SU-DHL-6 (cell line): ENCODE results near the gene HIVEP2.

Experiments
- H2AFZ ChIP-seq: fragments of 200-600 bp; sonication (generic); 2 replicates; pipeline ENCODE4 v1.6.1; 2014; ENCODE audit warnings: low read depth, mild to moderate bottlenecking, moderate library complexity, mixed read lengths, antibody characterized with exemption, low read length; ENCODE audit not compliant: severe bottlenecking
- H3F3A ChIP-seq: fragments of 200-600 bp; shearing (Covaris generic); 2 replicates; pipeline ENCODE4 v1.6.0; 2016; ENCODE audit warnings: antibody characterized with exemption, mild to moderate bottlenecking; ENCODE audit not compliant: insufficient read depth
- H3K27ac ChIP-seq: fragments of 200-600 bp; sonication (generic); 2 replicates; pipeline ENCODE4 v1.5.1; 2016; ENCODE audit warnings: low read depth, mild to moderate bottlenecking, low read length, moderate library complexity, mixed read lengths
- H3K27me3 ChIP-seq: fragments of 200-600 bp; sonication (generic), shearing (Covaris generic); 2 replicates; pipeline ENCODE4 v1.6.0; 2014; ENCODE audit warnings: mild to moderate bottlenecking, low read length
- H3K36me3 ChIP-seq: fragments of 200-600 bp; sonication (generic); 2 replicates; pipeline ENCODE4 v1.6.1; 2014; ENCODE audit warnings: mild to moderate bottlenecking, low read length, mixed read lengths
- H3K4me2 ChIP-seq: fragments of 300-600, 200-600 bp; shearing (Covaris generic), sonication (generic); 2 replicates; pipeline ENCODE4 v1.6.0; 2014; ENCODE audit warnings: low read length, low read depth, mild to moderate bottlenecking; ENCODE audit not compliant: poor library complexity, severe bottlenecking
- H3K4me3 ChIP-seq: fragments of 200-600 bp; sonication (generic); 2 replicates; pipeline ENCODE4 v1.5.1; 2014; ENCODE audit warnings: antibody characterized with exemption, low read length, mild to moderate bottlenecking, mixed read lengths; ENCODE audit not compliant: insufficient read depth, poor library complexity, severe bottlenecking
- H3K79me2 ChIP-seq: fragments of 200-600 bp; sonication (generic); 2 replicates; pipeline ENCODE4 v1.6.1; 2014; ENCODE audit warnings: mild to moderate bottlenecking, low read length, moderate library complexity; ENCODE audit not compliant: insufficient read depth
- H3K9ac ChIP-seq: fragments of 200-600 bp; sonication (generic); 2 replicates; pipeline ENCODE4 v1.7.0; 2014; ENCODE audit warnings: mild to moderate bottlenecking, low read length
- H3K9me2 ChIP-seq: fragments of 200-600 bp; sonication (generic); replicated peaks from 2 replicates; pipeline ENCODE4 v1.6.1; 2014; ENCODE audit warnings: low read length; ENCODE audit not compliant: insufficient read depth
- H3K9me3 ChIP-seq: fragments of 200-600 bp; sonication (generic); 2 replicates; pipeline ENCODE4 v1.6.1; 2014; ENCODE audit warnings: low read length, mixed read lengths; ENCODE audit not compliant: insufficient read depth
- H4K20me1 ChIP-seq: fragments of 200-600 bp; sonication (generic); 2 replicates; pipeline ENCODE4 v1.6.1; 2014; ENCODE audit warnings: low read depth, mild to moderate bottlenecking, antibody characterized with exemption, low read length, moderate library complexity, mixed read lengths
- EZH2phosphoT487 ChIP-seq: fragments of 200-600 bp; sonication (generic), shearing (Covaris generic); conservative IDR thresholded peaks from 2 replicates; pipeline ENCODE4 v1.6.1; 2018; ENCODE audit warnings: mild to moderate bottlenecking, antibody characterized with exemption, low read length, moderate library complexity, mixed read lengths
- TF ChIP-seq, protein P1 (sequence below): fragments of 200-600 bp; sonication (generic); IDR thresholded peaks from one replicate; pipeline ENCODE4 v1.5.1; 2017; ENCODE audit warnings: antibody characterized with exemption, mild to moderate bottlenecking, low read length, moderate library complexity; ENCODE audit not compliant: insufficient read depth, poor library complexity, severe bottlenecking

The HIVEP2 gene

GRCh38 chr6:142926177-142926493 is 18.8 kb downstream of the HIVEP2 start:
- TF ChIP-seq, protein P1, sequence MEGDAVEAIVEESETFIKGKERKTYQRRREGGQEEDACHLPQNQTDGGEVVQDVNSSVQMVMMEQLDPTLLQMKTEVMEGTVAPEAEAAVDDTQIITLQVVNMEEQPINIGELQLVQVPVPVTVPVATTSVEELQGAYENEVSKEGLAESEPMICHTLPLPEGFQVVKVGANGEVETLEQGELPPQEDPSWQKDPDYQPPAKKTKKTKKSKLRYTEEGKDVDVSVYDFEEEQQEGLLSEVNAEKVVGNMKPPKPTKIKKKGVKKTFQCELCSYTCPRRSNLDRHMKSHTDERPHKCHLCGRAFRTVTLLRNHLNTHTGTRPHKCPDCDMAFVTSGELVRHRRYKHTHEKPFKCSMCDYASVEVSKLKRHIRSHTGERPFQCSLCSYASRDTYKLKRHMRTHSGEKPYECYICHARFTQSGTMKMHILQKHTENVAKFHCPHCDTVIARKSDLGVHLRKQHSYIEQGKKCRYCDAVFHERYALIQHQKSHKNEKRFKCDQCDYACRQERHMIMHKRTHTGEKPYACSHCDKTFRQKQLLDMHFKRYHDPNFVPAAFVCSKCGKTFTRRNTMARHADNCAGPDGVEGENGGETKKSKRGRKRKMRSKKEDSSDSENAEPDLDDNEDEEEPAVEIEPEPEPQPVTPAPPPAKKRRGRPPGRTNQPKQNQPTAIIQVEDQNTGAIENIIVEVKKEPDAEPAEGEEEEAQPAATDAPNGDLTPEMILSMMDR: no peak
- no peak for TF ChIP-seq EZH2phosphoT487
- H4K20me1 ChIP-seq: peaks cover 22% of the 10 kb centered on the region
- no peak overlapping the region for H3K4me3 ChIP-seq
- peak overlapping the region; percentile 56 for H2AFZ ChIP-seq
- H3K79me2 ChIP-seq: no peaks in the 10 kb centered on the region; the same call in 1 of the 2 replicates
- no peaks in the 10 kb centered on the region for H3K36me3 ChIP-seq
- peak overlapping the region; percentile 74 for H3K4me2 ChIP-seq
- H3K27me3 ChIP-seq: no peaks in the 10 kb centered on the region
- no peak overlapping the region for H3K27ac ChIP-seq
- peaks cover 6% of the 10 kb centered on the region; the same call in 1 of the 2 replicates for H3F3A ChIP-seq
- no peaks in the 10 kb centered on the region for H3K9me2 ChIP-seq
- H3K9me3 ChIP-seq: no peaks in the 10 kb centered on the region
- H3K9ac ChIP-seq: peak overlapping the region; percentile 46

DNA sequence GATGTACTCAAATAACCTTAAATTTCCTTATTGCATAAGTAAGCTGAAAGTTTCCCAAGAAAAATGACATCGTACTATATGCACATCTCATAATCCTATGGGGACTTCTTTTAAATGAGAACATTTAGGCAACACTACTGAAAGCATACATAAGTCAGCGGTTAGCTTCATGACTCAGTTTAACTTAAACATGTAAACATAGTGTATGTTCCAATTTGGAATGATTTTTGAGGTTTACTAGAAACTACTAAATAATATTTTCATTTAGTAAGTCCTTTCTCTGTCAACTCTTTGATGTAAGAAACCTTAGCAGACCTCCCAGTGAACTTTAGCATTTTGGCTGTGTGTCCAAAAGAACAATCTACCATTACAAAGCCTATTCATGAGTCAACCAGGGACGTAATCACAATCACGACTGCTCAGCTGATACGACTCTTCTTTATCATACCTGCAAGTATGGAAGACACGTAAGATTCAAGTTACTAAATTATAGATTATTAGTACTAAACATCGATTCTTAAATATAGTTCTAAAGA is 19.3 kb downstream of the HIVEP2 start:
- Histone ChIP-seq H3F3A (peaks cover 6% of the 10 kb centered on the region; the same call in 1 of the 2 replicates), H4K20me1 (peaks cover 18% of the 10 kb centered on the region; the same call in 1 of the 2 replicates), H3K9me3 (no peaks in the 10 kb centered on the region), H3K79me2 (no peaks in the 10 kb centered on the region; the same call in 1 of the 2 replicates), H3K4me2 (no peak overlapping the region), H3K27ac (no peak overlapping the region), H3K36me3 (no peaks in the 10 kb centered on the region), H2AFZ (no peak overlapping the region), H3K4me3 (no peak overlapping the region), H3K9ac (no peak overlapping the region), H3K27me3 (no peaks in the 10 kb centered on the region), H3K9me2 (no peaks in the 10 kb centered on the region)
- TF ChIP-seq, protein P1: no peak
- no peak for TF ChIP-seq EZH2phosphoT487

DNA sequence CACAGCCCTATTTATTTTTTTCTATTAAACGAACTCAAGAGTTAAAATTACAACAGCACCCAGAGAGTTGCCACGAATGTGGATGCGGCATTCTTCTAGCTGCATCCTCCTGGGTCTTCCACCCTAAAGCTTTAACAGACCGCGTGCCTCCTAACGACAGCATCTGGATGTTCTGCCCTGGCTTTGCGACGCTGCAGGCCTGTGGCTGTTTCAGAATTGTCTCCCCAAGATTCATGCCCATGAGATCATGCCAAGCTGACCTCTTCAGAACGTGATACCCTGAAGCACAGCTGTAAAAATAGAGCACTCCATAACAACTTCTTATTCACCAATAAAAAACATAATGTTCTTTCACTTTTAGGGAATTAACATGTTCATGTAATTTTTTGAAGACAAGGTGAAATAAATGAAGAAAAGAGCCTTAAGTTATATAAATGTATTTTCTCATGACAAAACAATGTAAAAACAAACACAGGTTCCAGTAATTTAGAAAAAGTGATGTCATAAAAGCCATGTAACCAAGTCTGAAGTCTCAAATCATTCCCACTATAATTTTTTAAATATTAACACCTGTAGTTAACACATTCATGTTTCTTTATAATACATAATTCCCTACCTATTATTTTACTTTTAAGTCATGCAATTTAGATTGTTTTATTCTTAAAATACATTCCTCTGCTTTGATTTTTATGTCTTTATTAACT is 26.5 kb downstream of the HIVEP2 start:
- H3K79me2 ChIP-seq: no peaks in the 10 kb centered on the region
- no peak overlapping the region for H3K9ac ChIP-seq
- no peak overlapping the region for H3K4me2 ChIP-seq
- no peak overlapping the region for H2AFZ ChIP-seq
- no peaks in the 10 kb centered on the region for H3K9me3 ChIP-seq
- no peak overlapping the region for H3K4me3 ChIP-seq
- no peaks in the 10 kb centered on the region for H3K36me3 ChIP-seq
- no peak overlapping the region for H3K27ac ChIP-seq
- no peaks in the 10 kb centered on the region for H3K27me3 ChIP-seq
- no peak for TF ChIP-seq EZH2phosphoT487
- TF ChIP-seq, protein P1: no peak
- H3F3A ChIP-seq: peaks cover 12% of the 10 kb centered on the region; the same call in 1 of the 2 replicates
- H4K20me1 ChIP-seq: no peaks in the 10 kb centered on the region; the same call in 1 of the 2 replicates
- H3K9me2 ChIP-seq: no peaks in the 10 kb centered on the region
